CD8-positive, alpha-beta memory T cell (primary cell): Measurements from ENCODE around the gene RAB31. TPM values are rescaled to one million over a fixed set of nuclear protein-coding genes. Genes with fewer than 3 reads are reported as not detected.
A peak's percentile ranks its signal among the peaks of the same experiment; 100 is the strongest.

Experiments used
- CTCF ChIA-PET: fragments of 350-600 bp; sonication (Branson Sonifier 250); formaldehyde crosslinking; loops from one replicate; lab custom pipeline; 2021; ENCODE audit warnings: antibody characterized with exemption; lab: Charles Lee
- POLR2A ChIA-PET: fragments of 350-600 bp; sonication (Branson Sonifier 250); formaldehyde crosslinking; loops from one replicate; lab custom pipeline; 2021; ENCODE audit warnings: antibody characterized with exemption; lab: Charles Lee
- DNase-seq, 5 donors: peaks; one replicate each; pipeline versions ENCODE4 v3.0.0 to v3.0.0-alpha.2; 2020 to 2022; ENCODE audit warnings: mixed read lengths in 1 of 5
- H3K27ac ChIP-seq: one replicate; pipeline ENCODE4 v1.7.0; 2013; ENCODE audit warnings: low read depth, mild to moderate bottlenecking, low read length, moderate library complexity
- H3K27me3 ChIP-seq: 2 replicates; pipeline ENCODE4 v1.7.0; 2013; ENCODE audit warnings: low read length, mild to moderate bottlenecking; ENCODE audit not compliant: insufficient read depth, poor library complexity, severe bottlenecking
- H3K36me3 ChIP-seq: 2 replicates; pipeline ENCODE4 v1.7.0; 2013; ENCODE audit warnings: mild to moderate bottlenecking, low read length, moderate library complexity; ENCODE audit not compliant: insufficient read depth
- H3K4me1 ChIP-seq: 2 replicates; pipeline ENCODE4 v1.7.0; 2013; ENCODE audit warnings: mild to moderate bottlenecking, low read length, moderate library complexity; ENCODE audit not compliant: insufficient read depth
- H3K4me3 ChIP-seq: 2 replicates; pipeline ENCODE4 v1.7.0; 2013; ENCODE audit warnings: mild to moderate bottlenecking, low read length
- H3K9me3 ChIP-seq: 2 replicates; pipeline ENCODE4 v1.7.0; 2013; ENCODE audit warnings: mild to moderate bottlenecking, low read length
- H3K27ac Mint-ChIP-seq, 8 donors: one replicate each; pipeline ENCODE4 v1.8.0; 2020 to 2021; ENCODE audit warnings: mixed read lengths in 8 of 8, mild to moderate bottlenecking in 6 of 8, inconsistent platforms in 3 of 8, moderate library complexity in 3 of 8
- H3K27me3 Mint-ChIP-seq, 2 donors: one replicate each; pipeline ENCODE4 v1.8.0; 2020 to 2021; ENCODE audit warnings: mixed read lengths in 2 of 2, mild to moderate bottlenecking in 1 of 2, moderate library complexity in 1 of 2
- H3K36me3 Mint-ChIP-seq, 3 donors: one replicate each; pipeline ENCODE4 v1.8.0; 2020 to 2021; ENCODE audit warnings: mixed read lengths in 3 of 3, inconsistent platforms in 1 of 3, mild to moderate bottlenecking in 1 of 3
- H3K4me1 Mint-ChIP-seq, 3 donors: one replicate each; pipeline ENCODE4 v1.8.0; 2020 to 2021; ENCODE audit warnings: mixed read lengths in 3 of 3, inconsistent platforms in 1 of 3, mild to moderate bottlenecking in 1 of 3
- H3K4me3 Mint-ChIP-seq, 7 donors: one replicate each; pipeline ENCODE4 v1.8.0; 2020 to 2021; ENCODE audit warnings: mixed read lengths in 7 of 7, mild to moderate bottlenecking in 6 of 7, moderate library complexity in 4 of 7, inconsistent platforms in 2 of 7
- H3K9me3 Mint-ChIP-seq, 5 donors: one replicate each; pipeline ENCODE4 v1.8.0; 2020 to 2022; ENCODE audit warnings: mixed read lengths in 5 of 5, mild to moderate bottlenecking in 3 of 5, moderate library complexity in 2 of 5, inconsistent platforms in 1 of 5
- polyA plus RNA-seq: library from polyadenylated mRNA; unstranded; fragments of 300-500 nt; fragmentation: Illumina TruSeq; gene quantifications from one replicate; pipeline ENCODE4 v1.2.3, GENCODE V29; 2021
- total RNA-seq, 2 experiments: library from RNA; stranded (reverse); gene quantifications; one replicate each; pipeline ENCODE4 v1.2.3, GENCODE V29; 2021

Gene RAB31
- total and polyA plus RNA-seq, 3 experiments from 2014 or later, result 0.57 to 4.7 (median 1.1) TPM

DNA sequence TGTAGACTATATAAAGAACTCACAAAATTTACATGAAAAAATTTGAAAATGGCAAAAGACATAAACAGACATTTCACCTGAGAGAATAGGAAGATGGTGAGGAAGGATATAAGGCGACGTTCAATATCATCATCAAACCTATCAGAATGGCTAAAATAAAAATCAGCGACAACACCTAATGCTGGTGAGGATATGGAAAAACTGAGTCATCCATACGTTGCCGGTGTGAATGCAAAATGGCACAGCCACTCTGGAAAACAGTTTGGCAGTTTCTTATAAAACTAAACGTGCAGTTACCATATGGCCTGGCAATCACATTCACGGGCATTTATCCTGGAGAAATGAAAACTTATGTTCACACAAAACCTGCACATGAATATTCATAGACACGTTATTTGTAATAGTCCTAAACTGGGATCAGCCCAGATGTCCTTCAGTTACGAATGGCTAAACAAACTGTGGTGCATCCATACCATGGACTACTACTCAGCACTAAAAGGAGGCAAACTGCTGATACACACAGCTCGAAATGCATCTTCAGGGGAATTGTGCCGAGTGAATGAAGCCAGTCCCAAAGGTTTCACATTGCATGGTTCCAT, 114.6 kb downstream of the RAB31 start:
- Histone ChIP-seq H3K27me3 (no peaks in the 10 kb centered on the region), H3K9me3 (no peaks in the 10 kb centered on the region), H3K27ac (no peak overlapping the region), H3K4me3 (no peak overlapping the region), H3K36me3 (no peaks in the 10 kb centered on the region), H3K4me1 (no peaks in the 10 kb centered on the region)
- H3K27ac Mint-ChIP-seq, result no peak overlapping the region
- peaks cover 15 to 45% of the 10 kb centered on the region in 2 donors for H3K27me3 Mint-ChIP-seq
- H3K9me3 Mint-ChIP-seq, result peaks cover 3 to 5% (median 3%) of the 10 kb centered on the region in 5 donors
- ChIA-PET CTCF (no interaction called here), POLR2A (no interaction called here)
- no peak for DNase-seq
- H3K4me1 Mint-ChIP-seq, result no peaks in the 10 kb centered on the region
- no peak overlapping the region for H3K4me3 Mint-ChIP-seq
- H3K36me3 Mint-ChIP-seq, result no peaks in the 10 kb centered on the region

DNA sequence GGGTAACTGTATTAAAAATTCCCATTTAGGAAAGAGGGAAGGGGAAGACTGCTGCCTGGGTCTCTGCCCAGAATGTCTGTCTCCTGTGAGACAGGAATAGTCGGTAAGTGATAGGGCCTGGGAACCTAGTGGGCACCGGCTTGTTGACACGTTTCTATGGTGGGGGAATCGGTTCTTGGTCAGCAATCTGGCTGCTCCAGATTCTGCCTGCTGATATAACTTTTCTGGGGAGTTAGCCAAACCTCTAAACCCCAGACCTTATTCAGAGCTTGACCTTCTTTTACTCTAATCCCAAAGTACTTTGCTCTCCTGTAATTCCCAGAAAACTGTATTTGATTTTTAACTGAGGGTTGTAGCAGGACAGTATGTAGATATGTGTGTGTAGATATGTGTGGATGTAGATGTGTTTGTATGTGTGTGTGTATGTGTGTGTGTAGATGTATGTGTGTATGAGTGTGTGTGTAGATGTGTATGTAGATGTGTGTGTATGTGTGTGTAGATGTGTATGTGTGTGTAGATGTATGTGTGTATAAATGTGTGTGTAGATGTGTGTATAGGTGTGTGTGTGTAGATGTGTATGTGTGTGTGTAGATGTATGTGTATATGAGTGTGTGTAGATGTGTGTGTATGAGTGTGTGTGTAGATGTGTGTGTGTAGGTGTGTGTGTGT, 115.8 kb downstream of the RAB31 start:
- ChIA-PET CTCF (no interaction called here), POLR2A (no interaction called here)
- Histone ChIP-seq H3K4me1 (no peaks in the 10 kb centered on the region), H3K4me3 (no peak overlapping the region), H3K27me3 (no peaks in the 10 kb centered on the region), H3K36me3 (no peaks in the 10 kb centered on the region), H3K9me3 (no peaks in the 10 kb centered on the region), H3K27ac (no peak overlapping the region)
- H3K4me3 Mint-ChIP-seq, result no peak overlapping the region
- no peak overlapping the region for H3K27ac Mint-ChIP-seq
- no peak for DNase-seq
- no peaks in the 10 kb centered on the region for H3K36me3 Mint-ChIP-seq
- H3K9me3 Mint-ChIP-seq, result peaks cover 0 to 3% (median under 1%) of the 10 kb centered on the region in 5 donors
- H3K4me1 Mint-ChIP-seq, result no peaks in the 10 kb centered on the region
- H3K27me3 Mint-ChIP-seq, result peaks cover 15 to 40% of the 10 kb centered on the region in 2 donors

DNA sequence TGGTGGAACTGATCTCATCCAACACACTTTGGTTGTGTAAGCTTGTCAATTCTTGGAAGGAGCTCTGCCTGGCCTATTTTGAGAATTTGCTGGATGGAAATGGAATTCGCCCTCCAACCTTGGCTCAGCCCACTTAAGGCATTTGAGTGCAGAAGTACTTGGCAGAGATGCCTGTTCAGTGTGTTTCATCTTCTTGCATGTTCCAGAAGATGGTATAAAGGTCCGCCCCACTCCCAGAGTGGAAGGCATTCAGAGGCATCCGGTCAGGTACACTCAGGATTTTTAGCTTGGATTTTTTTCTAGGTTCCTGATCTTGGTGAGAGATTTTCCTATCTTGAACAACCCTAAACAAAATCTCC, 116.4 kb downstream of the RAB31 start:
- Mint-ChIP-seq H3K36me3 (no peaks in the 10 kb centered on the region), H3K27ac (no peak overlapping the region)

DNA sequence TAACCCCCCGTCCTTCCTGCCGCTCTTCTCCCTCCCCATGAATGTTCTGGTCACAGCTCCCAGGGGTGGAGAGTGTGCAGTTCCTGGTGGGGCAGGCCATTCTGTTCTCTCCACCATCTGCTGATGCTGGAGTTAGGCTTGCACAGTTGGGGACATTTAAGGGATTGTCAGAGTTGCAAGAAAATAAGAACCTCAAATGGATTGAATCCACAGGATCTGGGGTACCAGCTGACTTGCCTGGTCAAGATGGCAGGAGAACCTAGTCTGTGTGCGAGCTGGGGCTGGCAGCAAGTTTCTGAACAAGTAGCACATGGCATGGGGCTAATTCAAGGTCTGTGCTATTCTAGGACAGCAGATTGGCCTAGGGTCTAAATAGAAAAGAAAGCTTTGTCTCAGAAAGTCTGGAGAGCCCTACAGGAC, 116.9 kb downstream of the RAB31 start:
- no peaks in the 10 kb centered on the region for H3K9me3 Mint-ChIP-seq
- DNase-seq, result no peak
- peak overlapping the region; percentile 32 for H3K27ac ChIP-seq
- H3K4me3 Mint-ChIP-seq, result no peak overlapping the region
- ChIA-PET POLR2A (no interaction called here), CTCF (no interaction called here)
- no peaks in the 10 kb centered on the region for H3K4me1 Mint-ChIP-seq
- peaks cover 11 to 32% of the 10 kb centered on the region in 2 donors for H3K27me3 Mint-ChIP-seq
- no peaks in the 10 kb centered on the region for H3K36me3 Mint-ChIP-seq
- H3K27me3 ChIP-seq, result no peaks in the 10 kb centered on the region
- no peak overlapping the region for H3K27ac Mint-ChIP-seq
- no peaks in the 10 kb centered on the region for H3K9me3 ChIP-seq
- H3K4me3 ChIP-seq, result no peak overlapping the region
- no peaks in the 10 kb centered on the region for H3K36me3 ChIP-seq
- H3K4me1 ChIP-seq, result no peaks in the 10 kb centered on the region

More for the DNA sequence above, 116.4 kb downstream of the RAB31 start:
- ChIA-PET POLR2A (no interaction called here), CTCF (no interaction called here)
- Mint-ChIP-seq H3K9me3 (peaks cover 0 to 3% (median 0%) of the 10 kb centered on the region in 5 donors), H3K27me3 (peaks cover 13 to 35% of the 10 kb centered on the region in 2 donors), H3K4me1 (no peaks in the 10 kb centered on the region), H3K4me3 (no peak overlapping the region)
- Histone ChIP-seq H3K9me3 (no peaks in the 10 kb centered on the region), H3K27ac (no peak overlapping the region), H3K4me1 (no peaks in the 10 kb centered on the region), H3K27me3 (no peaks in the 10 kb centered on the region), H3K36me3 (no peaks in the 10 kb centered on the region), H3K4me3 (no peak overlapping the region)
- no peak for DNase-seq

DNA sequence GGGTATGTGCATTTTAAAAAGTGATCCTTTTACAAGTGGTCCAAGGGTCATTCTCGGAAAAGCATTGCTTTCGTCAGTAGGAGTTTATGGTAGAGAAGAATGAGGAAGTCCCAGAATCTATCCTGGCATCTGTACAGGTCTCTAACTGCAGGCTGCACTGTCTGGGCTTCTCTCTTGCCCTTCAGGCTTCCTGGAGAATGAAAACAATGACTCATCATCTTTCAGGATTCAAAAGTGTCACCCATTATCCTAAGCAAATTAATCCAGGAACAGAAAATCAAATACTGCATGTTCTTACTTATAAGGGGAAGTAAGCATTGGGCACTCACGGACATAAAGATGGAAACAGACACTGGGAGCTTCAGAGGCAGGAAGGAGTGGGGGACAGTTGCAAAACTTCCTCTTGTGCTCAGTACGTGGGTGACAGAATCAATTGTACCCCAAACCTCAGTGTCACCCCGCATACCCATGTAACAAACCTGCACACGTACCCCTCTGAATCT, 117.5 kb downstream of the RAB31 start:
- ChIA-PET POLR2A (no interaction called here), CTCF (no interaction called here)
- Histone ChIP-seq H3K4me1 (no peaks in the 10 kb centered on the region), H3K36me3 (no peaks in the 10 kb centered on the region), H3K27me3 (no peaks in the 10 kb centered on the region), H3K4me3 (no peak overlapping the region), H3K9me3 (no peaks in the 10 kb centered on the region), H3K27ac (peak overlapping the region; percentile 32)
- no peaks in the 10 kb centered on the region for H3K9me3 Mint-ChIP-seq
- H3K27ac Mint-ChIP-seq, result no peak overlapping the region
- no peak for DNase-seq
- no peaks in the 10 kb centered on the region for H3K4me1 Mint-ChIP-seq
- H3K4me3 Mint-ChIP-seq, result no peak overlapping the region
- H3K27me3 Mint-ChIP-seq, result peaks cover 11 to 32% of the 10 kb centered on the region in 2 donors
- no peaks in the 10 kb centered on the region for H3K36me3 Mint-ChIP-seq

DNA sequence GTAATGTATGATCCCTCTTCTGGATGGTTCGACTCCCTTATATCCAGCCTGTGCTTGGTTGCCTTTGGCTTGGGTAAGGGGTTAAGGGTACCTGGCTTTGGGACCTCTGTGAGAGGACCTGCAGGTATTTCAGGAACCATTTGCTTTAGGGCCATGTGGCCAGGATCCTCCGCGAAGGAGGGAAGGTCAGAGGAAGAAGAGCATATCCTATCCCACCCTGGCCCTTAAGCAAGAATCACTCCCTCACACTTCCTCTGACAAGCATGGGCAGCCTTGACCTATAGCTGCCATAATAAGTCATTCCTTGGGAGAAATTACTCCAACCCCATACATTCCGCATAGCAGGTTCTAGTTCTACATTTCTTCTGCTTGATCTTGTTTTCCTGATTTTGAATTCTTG, 118.6 kb downstream of the RAB31 start:
- ChIA-PET CTCF (no interaction called here), POLR2A (no interaction called here)
- Histone ChIP-seq H3K36me3 (no peaks in the 10 kb centered on the region), H3K4me1 (no peaks in the 10 kb centered on the region), H3K27me3 (no peaks in the 10 kb centered on the region), H3K4me3 (no peak overlapping the region), H3K27ac (no peak overlapping the region), H3K9me3 (no peaks in the 10 kb centered on the region)
- Mint-ChIP-seq H3K36me3 (no peaks in the 10 kb centered on the region), H3K4me3 (no peak overlapping the region), H3K27me3 (peaks cover 11 to 32% of the 10 kb centered on the region in 2 donors), H3K9me3 (no peaks in the 10 kb centered on the region), H3K4me1 (no peaks in the 10 kb centered on the region), H3K27ac (no peak overlapping the region)
- no peak for DNase-seq

DNA sequence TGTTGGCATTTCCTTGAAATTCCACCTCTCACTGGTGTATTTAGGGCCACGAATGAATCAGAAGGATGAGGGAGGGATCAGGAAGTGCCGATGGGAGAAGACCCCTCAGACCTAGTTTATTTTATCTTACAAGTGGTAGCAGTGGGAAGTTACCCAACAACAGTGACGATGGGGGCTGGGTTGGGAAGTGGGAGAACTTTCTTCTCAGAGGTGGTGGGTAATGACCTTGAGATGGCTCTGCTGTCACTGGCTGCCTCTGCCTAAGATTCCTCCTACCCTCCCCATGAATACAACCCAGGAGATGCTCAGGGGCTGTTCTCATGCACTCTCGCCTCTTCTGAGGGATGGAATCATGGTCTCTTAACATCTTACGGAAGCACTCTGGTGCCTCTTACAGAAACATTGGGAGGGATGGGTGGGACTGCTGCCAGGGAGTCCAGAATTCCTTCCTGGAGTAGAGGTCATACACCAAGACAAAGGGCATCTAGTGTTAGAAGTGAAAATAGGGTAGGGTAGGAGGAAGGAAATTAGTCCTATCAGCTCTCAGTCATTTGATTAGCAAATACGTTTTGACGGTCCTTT, 119.2 kb downstream of the RAB31 start:
- no peaks in the 10 kb centered on the region for H3K36me3 ChIP-seq
- Mint-ChIP-seq H3K27me3 (peaks cover 11 to 30% of the 10 kb centered on the region in 2 donors), H3K27ac (no peak overlapping the region), H3K4me1 (no peaks in the 10 kb centered on the region), H3K9me3 (no peaks in the 10 kb centered on the region), H3K36me3 (no peaks in the 10 kb centered on the region), H3K4me3 (no peak overlapping the region)
- no peaks in the 10 kb centered on the region for H3K27me3 ChIP-seq
- no peak overlapping the region for H3K4me3 ChIP-seq
- H3K9me3 ChIP-seq, result no peaks in the 10 kb centered on the region
- no peak overlapping the region for H3K27ac ChIP-seq
- ChIA-PET POLR2A (no interaction called here), CTCF (no interaction called here)
- DNase-seq, result no peak
- H3K4me1 ChIP-seq, result no peaks in the 10 kb centered on the region

DNA sequence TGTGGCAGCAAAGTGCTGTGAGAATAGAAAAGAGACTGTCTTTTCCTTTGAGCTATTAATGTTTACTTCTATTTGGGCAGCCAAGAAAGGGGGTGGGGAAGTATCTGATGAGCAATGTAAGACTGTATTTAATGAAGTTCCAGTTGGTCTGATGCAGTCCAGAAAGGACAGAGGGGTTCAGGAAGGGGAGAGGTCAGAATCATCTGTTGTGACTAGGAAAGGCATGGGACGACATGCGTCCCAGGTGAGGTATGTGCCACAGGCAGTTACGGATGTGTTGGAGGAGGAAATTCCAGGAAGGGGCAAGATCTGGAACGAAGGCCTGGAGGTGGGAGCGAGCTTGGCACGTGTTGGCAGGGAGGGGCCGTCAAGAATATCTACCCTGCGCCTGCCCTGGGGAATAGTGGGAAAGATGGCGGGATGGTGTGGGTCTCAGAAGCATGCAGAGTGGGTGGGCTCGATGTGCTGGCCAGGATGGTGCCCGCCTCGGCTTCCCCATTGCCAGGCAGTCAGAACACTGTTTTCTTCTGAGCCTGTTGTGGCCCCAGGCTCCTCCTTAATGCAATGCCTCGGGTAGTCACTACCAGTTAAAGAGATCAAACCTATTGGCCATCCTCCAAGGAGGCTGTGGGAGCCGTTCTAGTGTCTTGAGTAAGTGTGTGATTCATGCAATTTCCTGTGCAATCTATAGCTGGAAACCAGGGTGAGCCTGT, 119.8 kb downstream of the RAB31 start:
- H3K4me3 Mint-ChIP-seq, result peak overlapping the region in 1 of 7 donors; percentile 7
- POLR2A ChIA-PET, result no interaction called here

More for the DNA sequence above, 119.8 kb downstream of the RAB31 start:
- Histone ChIP-seq H3K36me3 (no peaks in the 10 kb centered on the region), H3K27ac (no peak overlapping the region), H3K27me3 (no peaks in the 10 kb centered on the region), H3K4me1 (no peaks in the 10 kb centered on the region), H3K9me3 (no peaks in the 10 kb centered on the region), H3K4me3 (no peak overlapping the region)
- H3K27ac Mint-ChIP-seq, result no peak overlapping the region
- H3K36me3 Mint-ChIP-seq, result no peaks in the 10 kb centered on the region
- no peak for DNase-seq
- H3K4me1 Mint-ChIP-seq, result no peaks in the 10 kb centered on the region
- no peaks in the 10 kb centered on the region for H3K9me3 Mint-ChIP-seq
- peaks cover 11 to 25% of the 10 kb centered on the region in 2 donors for H3K27me3 Mint-ChIP-seq
- CTCF ChIA-PET, result no interaction called here
